Neural progenitor cell (in vitro differentiated cells): ENCODE measurements around the gene RAB11FIP3. TPM values are rescaled to one million over a fixed set of nuclear protein-coding genes. Genes with fewer than 3 reads are reported as not detected.

Experiments
- DNase-seq: peaks from one replicate; pipeline ENCODE4 v3.0.0-alpha.2; 2016; ENCODE audit warnings: low spot score
- H2AFZ ChIP-seq: fragments of 200-600 bp; sonication (generic); replicated peaks from 2 replicates; pipeline ENCODE4 v1.6.1; 2016; ENCODE audit warnings: antibody characterized with exemption
- H3F3A ChIP-seq: fragments of 200-600 bp; sonication (generic); 2 replicates; pipeline ENCODE4 v1.6.1; 2016; ENCODE audit warnings: antibody characterized with exemption, low read depth
- H3K27ac ChIP-seq: fragments of 200-600 bp; sonication (generic); 2 replicates; pipeline ENCODE4 v1.5.1; 2016; ENCODE audit warnings: mild to moderate bottlenecking
- H3K27me3 ChIP-seq: fragments of 200-600 bp; sonication (generic); 2 replicates; pipeline ENCODE4 v1.6.1; 2016; ENCODE audit warnings: mild to moderate bottlenecking, moderate library complexity
- H3K36me3 ChIP-seq: fragments of 200-600 bp; sonication (generic); 2 replicates; pipeline ENCODE4 v1.5.1; 2016
- H3K4me1 ChIP-seq: fragments of 200-600 bp; sonication (generic); 2 replicates; pipeline ENCODE4 v1.6.1; 2016; ENCODE audit warnings: mixed run types
- H3K4me2 ChIP-seq: fragments of 200-600 bp; sonication (generic); 2 replicates; pipeline ENCODE4 v1.6.1; 2016
- H3K4me3 ChIP-seq: fragments of 200-600 bp; sonication (generic); 2 replicates; pipeline ENCODE4 v1.5.1; 2016
- H3K79me2 ChIP-seq: fragments of 200-600 bp; sonication (generic); 2 replicates; pipeline ENCODE4 v1.6.1; 2016; ENCODE audit warnings: low read depth
- H3K9ac ChIP-seq: fragments of 200-600 bp; sonication (generic); 2 replicates; pipeline ENCODE4 v1.6.1; 2016
- H3K9me3 ChIP-seq: fragments of 200-600 bp; sonication (generic); 2 replicates; pipeline ENCODE4 v1.5.1; 2016; ENCODE audit warnings: low read depth
- H4K20me1 ChIP-seq: fragments of 200-600 bp; sonication (generic); 2 replicates; pipeline ENCODE4 v1.6.1; 2016; ENCODE audit warnings: low read depth
- H3K27ac Mint-ChIP-seq: 3 replicates; pipeline ENCODE4 v1.8.0; 2021; ENCODE audit warnings: mixed read lengths
- H3K27me3 Mint-ChIP-seq: 2 replicates; pipeline ENCODE4 v1.8.0; 2022; ENCODE audit warnings: low read depth, mild to moderate bottlenecking, inconsistent platforms, moderate library complexity, mixed read lengths; ENCODE audit not compliant: insufficient read depth
- H3K36me3 Mint-ChIP-seq: 3 replicates; pipeline ENCODE4 v1.8.0; 2021; ENCODE audit warnings: mixed read lengths
- H3K4me1 Mint-ChIP-seq: 3 replicates; pipeline ENCODE4 v1.8.0; 2021; ENCODE audit warnings: mixed read lengths
- H3K4me3 Mint-ChIP-seq: 3 replicates; pipeline ENCODE4 v1.8.0; 2021; ENCODE audit warnings: mild to moderate bottlenecking, moderate library complexity, mixed read lengths
- H3K9me3 Mint-ChIP-seq: 3 replicates; pipeline ENCODE4 v1.8.0; 2020; ENCODE audit warnings: mixed read lengths
- EZH2 ChIP-seq: fragments of 200-600 bp; sonication (generic); IDR thresholded peaks from 2 replicates; pipeline ENCODE4 v1.6.1; 2017; ENCODE audit warnings: antibody characterized with exemption, mild to moderate bottlenecking, moderate library complexity
- EZH2phosphoT487 ChIP-seq: fragments of 200-600 bp; sonication (generic); IDR thresholded peaks from 2 replicates; pipeline ENCODE4 v1.6.1; 2017; ENCODE audit warnings: antibody characterized with exemption
- total RNA-seq: library from RNA; depleted of rRNA; stranded (reverse); fragments of >200 nt; gene quantifications from 2 replicates; pipeline ENCODE4 v1.2.3, GENCODE V29; 2015; ENCODE audit warnings: low replicate concordance
- TF ChIP-seq, protein P1 (sequence below): fragments of 200-600 bp; sonication (generic); IDR thresholded peaks from 2 replicates; pipeline ENCODE4 v1.5.1; 2017; ENCODE audit warnings: antibody characterized with exemption, mild to moderate bottlenecking

Gene RAB11FIP3
- total RNA-seq, 1 donor from 2014 or later = 15.5 TPM

DNA sequence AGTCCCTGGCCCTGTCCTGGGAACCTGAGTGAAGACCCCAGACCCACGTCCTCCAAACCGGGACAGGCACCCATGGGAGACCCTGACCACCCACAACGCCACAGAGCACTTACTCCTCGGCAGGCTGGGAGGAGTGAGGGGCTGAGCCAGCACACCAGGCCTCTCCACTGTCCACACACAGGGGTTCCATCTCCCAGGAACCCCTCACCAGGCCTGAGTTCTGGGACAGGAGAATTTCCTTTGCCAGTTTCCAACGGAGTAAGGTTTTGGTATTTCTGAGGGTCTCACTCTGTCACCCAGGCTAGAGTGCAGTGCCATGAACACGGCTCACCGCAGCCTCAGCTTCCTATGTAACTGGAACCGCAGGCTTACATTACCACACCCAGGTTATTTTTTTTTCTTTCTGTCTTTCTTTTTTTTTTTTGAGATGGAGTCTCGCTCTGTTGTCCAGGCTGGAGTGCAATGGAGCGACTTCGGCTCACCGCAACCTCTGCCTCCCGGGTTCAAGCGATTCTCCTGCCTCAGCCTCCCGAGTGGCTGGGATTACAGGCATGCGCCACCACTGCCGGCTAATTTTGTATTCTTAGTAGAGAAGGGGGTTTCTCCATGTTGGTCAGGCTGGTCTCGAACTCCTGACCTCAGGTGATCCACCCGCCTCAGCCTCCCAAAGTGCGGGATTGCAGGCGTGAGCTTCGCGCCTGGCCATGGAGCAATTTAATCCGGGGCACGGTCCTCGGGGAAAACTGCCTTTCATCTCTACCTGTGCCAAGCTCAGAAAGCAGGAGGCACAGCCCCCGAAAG, 45.3 kb upstream of the RAB11FIP3 start:
- Histone ChIP-seq H3K79me2 (peaks cover 23% of the 10 kb centered on the region), H3K4me3 (peak overlapping the region; percentile 69), H3K9me3 (no peaks in the 10 kb centered on the region), H3K9ac (peak overlapping the region; percentile 77), H3F3A (peaks cover 41% of the 10 kb centered on the region), H2AFZ (no peak overlapping the region), H3K4me2 (peak overlapping the region; percentile 99), H3K27me3 (peaks cover 27% of the 10 kb centered on the region), H4K20me1 (peaks cover 50% of the 10 kb centered on the region), H3K27ac (no peak overlapping the region), H3K4me1 (peaks cover 30% of the 10 kb centered on the region), H3K36me3 (no peaks in the 10 kb centered on the region)
- H3K27ac Mint-ChIP-seq = no peak overlapping the region
- H3K36me3 Mint-ChIP-seq = no peaks in the 10 kb centered on the region
- H3K4me1 Mint-ChIP-seq = peaks cover 27% of the 10 kb centered on the region
- TF ChIP-seq EZH2 = no peak
- TF ChIP-seq EZH2phosphoT487 = no peak
- TF ChIP-seq, protein P1, sequence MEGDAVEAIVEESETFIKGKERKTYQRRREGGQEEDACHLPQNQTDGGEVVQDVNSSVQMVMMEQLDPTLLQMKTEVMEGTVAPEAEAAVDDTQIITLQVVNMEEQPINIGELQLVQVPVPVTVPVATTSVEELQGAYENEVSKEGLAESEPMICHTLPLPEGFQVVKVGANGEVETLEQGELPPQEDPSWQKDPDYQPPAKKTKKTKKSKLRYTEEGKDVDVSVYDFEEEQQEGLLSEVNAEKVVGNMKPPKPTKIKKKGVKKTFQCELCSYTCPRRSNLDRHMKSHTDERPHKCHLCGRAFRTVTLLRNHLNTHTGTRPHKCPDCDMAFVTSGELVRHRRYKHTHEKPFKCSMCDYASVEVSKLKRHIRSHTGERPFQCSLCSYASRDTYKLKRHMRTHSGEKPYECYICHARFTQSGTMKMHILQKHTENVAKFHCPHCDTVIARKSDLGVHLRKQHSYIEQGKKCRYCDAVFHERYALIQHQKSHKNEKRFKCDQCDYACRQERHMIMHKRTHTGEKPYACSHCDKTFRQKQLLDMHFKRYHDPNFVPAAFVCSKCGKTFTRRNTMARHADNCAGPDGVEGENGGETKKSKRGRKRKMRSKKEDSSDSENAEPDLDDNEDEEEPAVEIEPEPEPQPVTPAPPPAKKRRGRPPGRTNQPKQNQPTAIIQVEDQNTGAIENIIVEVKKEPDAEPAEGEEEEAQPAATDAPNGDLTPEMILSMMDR = no peak
- no peaks in the 10 kb centered on the region for H3K9me3 Mint-ChIP-seq
- peaks cover 13% of the 10 kb centered on the region for H3K27me3 Mint-ChIP-seq
- H3K4me3 Mint-ChIP-seq = peak overlapping the region; percentile 86
- DNase-seq = no peak

DNA sequence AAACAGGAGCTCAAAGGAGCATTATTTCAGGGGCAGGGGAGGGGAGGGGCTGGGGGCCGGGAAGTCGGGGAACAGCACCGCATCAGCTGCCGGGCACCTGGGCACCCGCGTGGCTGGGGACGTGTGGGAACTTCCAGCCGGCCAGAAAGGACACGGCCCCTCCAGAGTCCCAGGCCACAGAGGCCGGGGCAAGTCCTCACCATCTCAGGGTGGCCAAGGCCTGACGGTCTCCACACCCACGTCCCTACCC, 44.8 kb upstream of the RAB11FIP3 start:
- Histone ChIP-seq H3K27ac (no peak overlapping the region), H3K4me2 (peak overlapping the region; percentile 99)

DNA sequence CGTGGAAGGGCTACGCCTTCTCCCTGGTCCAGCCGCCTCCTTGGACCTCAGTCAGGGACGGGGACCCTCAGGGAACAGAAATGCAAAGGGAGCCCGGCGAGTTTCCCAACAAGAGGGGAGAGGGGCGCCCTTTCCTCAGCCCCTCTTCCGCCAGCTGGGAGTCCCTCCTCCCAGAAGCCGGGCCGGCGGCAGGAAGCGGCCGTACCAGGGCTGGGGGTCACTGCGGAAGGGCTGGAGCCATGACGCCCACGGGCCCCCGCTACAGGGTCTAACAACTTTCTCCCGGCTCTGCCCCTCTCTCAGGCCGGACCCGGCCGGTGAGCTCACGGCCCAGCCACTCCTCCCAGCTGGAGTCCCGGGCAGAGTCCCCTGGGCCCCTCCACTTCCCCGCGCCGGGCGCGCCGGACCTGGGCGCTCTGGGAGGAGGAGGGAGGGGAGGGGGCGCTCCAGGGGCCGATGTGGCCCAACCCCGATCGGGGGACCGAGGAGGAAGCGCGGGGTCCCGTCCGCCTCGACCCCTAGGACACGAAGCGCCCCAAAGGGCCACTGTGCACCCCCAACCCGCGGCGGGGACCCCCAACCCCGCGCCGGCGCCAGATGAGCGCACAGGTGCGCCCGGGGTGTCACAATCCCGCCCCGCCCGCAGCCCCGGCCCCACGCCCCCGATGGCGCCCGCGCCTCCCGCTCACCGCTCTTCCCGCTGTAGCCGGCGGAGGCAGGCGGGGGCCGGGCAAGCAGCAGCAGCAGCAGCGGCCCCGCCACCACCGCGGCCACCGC, 44.2 kb upstream of the RAB11FIP3 start:
- no peaks in the 10 kb centered on the region for H3K36me3 ChIP-seq
- no peak overlapping the region for H3K27ac Mint-ChIP-seq
- H3K9me3 Mint-ChIP-seq = no peaks in the 10 kb centered on the region
- H3K4me1 Mint-ChIP-seq = peaks cover 28% of the 10 kb centered on the region
- H3K4me2 ChIP-seq = peak overlapping the region; percentile 99
- peak overlapping the region; percentile 77 for H3K9ac ChIP-seq
- H3K4me3 Mint-ChIP-seq = peak overlapping the region; percentile 86
- H3K36me3 Mint-ChIP-seq = no peaks in the 10 kb centered on the region
- peaks cover 23% of the 10 kb centered on the region for H3K79me2 ChIP-seq
- TF ChIP-seq EZH2phosphoT487 = peak; percentile 34
- TF ChIP-seq, protein P1 = no peak
- peaks cover 27% of the 10 kb centered on the region for H3K27me3 ChIP-seq
- DNase-seq = peak; percentile 57
- H3K4me3 ChIP-seq = peak overlapping the region; percentile 69
- H3K27me3 Mint-ChIP-seq = peaks cover 13% of the 10 kb centered on the region
- H3K9me3 ChIP-seq = no peaks in the 10 kb centered on the region
- H3F3A ChIP-seq = peaks cover 47% of the 10 kb centered on the region
- no peak overlapping the region for H3K27ac ChIP-seq
- H3K4me1 ChIP-seq = peaks cover 30% of the 10 kb centered on the region
- H2AFZ ChIP-seq = no peak overlapping the region
- peaks cover 50% of the 10 kb centered on the region for H4K20me1 ChIP-seq

More for the DNA sequence above, 44.8 kb upstream of the RAB11FIP3 start:
- H3K4me1 ChIP-seq = peaks cover 30% of the 10 kb centered on the region
- peak overlapping the region; percentile 77 for H3K9ac ChIP-seq
- Mint-ChIP-seq H3K4me3 (peak overlapping the region; percentile 86), H3K27me3 (peaks cover 13% of the 10 kb centered on the region), H3K4me1 (peaks cover 27% of the 10 kb centered on the region), H3K36me3 (no peaks in the 10 kb centered on the region), H3K9me3 (no peaks in the 10 kb centered on the region), H3K27ac (no peak overlapping the region)
- H4K20me1 ChIP-seq = peaks cover 50% of the 10 kb centered on the region
- TF ChIP-seq EZH2 (no peak), EZH2phosphoT487 (no peak)
- TF ChIP-seq, protein P1 = no peak
- no peaks in the 10 kb centered on the region for H3K9me3 ChIP-seq
- DNase-seq = no peak
- no peak overlapping the region for H2AFZ ChIP-seq
- H3K27me3 ChIP-seq = peaks cover 27% of the 10 kb centered on the region
- H3K79me2 ChIP-seq = peaks cover 23% of the 10 kb centered on the region
- peak overlapping the region; percentile 69 for H3K4me3 ChIP-seq
- peaks cover 42% of the 10 kb centered on the region for H3F3A ChIP-seq
- no peaks in the 10 kb centered on the region for H3K36me3 ChIP-seq
